SJSA1 (cell line): ENCODE measurements around the gene CLPX. TPM values are rescaled to one million over a fixed set of nuclear protein-coding genes. Genes with fewer than 3 reads are reported as not detected.
"Not testable (repeated sequence)": the region's sequence is repeated elsewhere in the genome, so short reads cannot be mapped to it uniquely, and the experiment has no call there.

Experiments
- DNase-seq, 2 experiments: peaks; one replicate each; pipeline ENCODE4 v3.0.0-alpha.2; 2015 to 2020; ENCODE audit warnings: low spot score in 2 of 2, low read depth in 1 of 2
- H3K27ac ChIP-seq: fragments of 250-450 bp; sonication (Bioruptor Pico); 2 replicates; pipeline ENCODE4 v1.5.1; 2020; ENCODE audit warnings: mild to moderate bottlenecking, moderate library complexity
- H3K27me3 ChIP-seq: fragments of 250-450 bp; sonication (Bioruptor Pico); replicated peaks from 2 replicates; pipeline ENCODE4 v1.5.1; 2020; ENCODE audit warnings: mild to moderate bottlenecking, moderate library complexity
- H3K36me3 ChIP-seq: fragments of 250-450 bp; sonication (Bioruptor Pico); 2 replicates; pipeline ENCODE4 v1.5.1; 2020; ENCODE audit warnings: mild to moderate bottlenecking
- H3K4me1 ChIP-seq: fragments of 250-450 bp; sonication (Bioruptor Pico); replicated peaks from 2 replicates; pipeline ENCODE4 v1.6.1; 2021; ENCODE audit warnings: mild to moderate bottlenecking
- H3K4me3 ChIP-seq: fragments of 250-450 bp; sonication (Bioruptor Pico); 2 replicates; pipeline ENCODE4 v1.5.1; 2020; ENCODE audit warnings: mild to moderate bottlenecking
- H3K9me3 ChIP-seq: fragments of 250-450 bp; sonication (Bioruptor Pico); replicated peaks from 2 replicates; pipeline ENCODE4 v1.5.1; 2020; ENCODE audit warnings: mild to moderate bottlenecking
- total RNA-seq: library from RNA; depleted of rRNA; stranded (reverse); fragments of >200 nt; shearing (Covaris generic); gene quantifications from 2 replicates; pipeline ENCODE4 v1.2.3, GENCODE V29; 2014

CLPX gene
- total RNA-seq, 1 experiment from 2014 or later = 33.2 TPM

- Histone ChIP-seq H3K36me3 (peaks cover 29% of the 10 kb centered on the region), H3K27ac (peak within 1 kb of the TSS; percentile 54), H3K27me3 (no peaks in the 10 kb centered on the region), H3K4me1 (peaks cover 13% of the 10 kb centered on the region), H3K4me3 (peak within 1 kb of the TSS; percentile 79), H3K9me3 (no peaks in the 10 kb centered on the region)
- DNase-seq = peak; percentile 63 to 88
These were observed 51.5 kb downstream of the CLPX start, which contains the start of gene PDCD7 for GRCh38 chr15:65133548-65134200. Gene PDCD7, minus strand, starts transcription at chr15:65133808. Its CDS starts 27 bp downstream, at chr15:65133781.

- H3K27me3 ChIP-seq = no peaks in the 10 kb centered on the region
- peaks cover 36% of the 10 kb centered on the region for H3K36me3 ChIP-seq
- H3K27ac ChIP-seq = peak overlapping the region; percentile 54
- H3K9me3 ChIP-seq = no peaks in the 10 kb centered on the region
- H3K4me1 ChIP-seq = peaks cover 13% of the 10 kb centered on the region
- H3K4me3 ChIP-seq = peak overlapping the region; percentile 79
- peak; percentile 43 to 55 for DNase-seq
These were observed 52.1 kb downstream of the CLPX start for GRCh38 chr15:65132878-65133547.

- Histone ChIP-seq H3K4me3 (no peak overlapping the region), H3K27ac (no peak overlapping the region), H3K9me3 (no peaks in the 10 kb centered on the region), H3K27me3 (no peaks in the 10 kb centered on the region), H3K4me1 (peaks cover 13% of the 10 kb centered on the region), H3K36me3 (peaks cover 53% of the 10 kb centered on the region)
- peak in 1 of 2 experiments; percentile 9 for DNase-seq
These were observed 54.2 kb downstream of the CLPX start for GRCh38 chr15:65130941-65131340.

- no peak overlapping the region for H3K27ac ChIP-seq
- H3K9me3 ChIP-seq = no peaks in the 10 kb centered on the region
- peaks cover 84% of the 10 kb centered on the region for H3K36me3 ChIP-seq
- DNase-seq = no peak
- H3K27me3 ChIP-seq = no peaks in the 10 kb centered on the region
- peaks cover 8% of the 10 kb centered on the region for H3K4me1 ChIP-seq
- no peak overlapping the region for H3K4me3 ChIP-seq
These were observed 69.6 kb downstream of the CLPX start for GRCh38 chr15:65115542-65115941.

GRCh38 chr15:65115086-65115485, 70.1 kb downstream of the CLPX start, which contains the start of gene UBAP1L:
Gene UBAP1L, minus strand, starts transcription at chr15:65115200. Its CDS starts 8,985 bp downstream, at chr15:65106215.
- no peak for DNase-seq
- Histone ChIP-seq H3K4me1 (peaks cover 11% of the 10 kb centered on the region), H3K4me3 (no peak within 1 kb of the TSS), H3K27ac (no peak within 1 kb of the TSS), H3K9me3 (no peaks in the 10 kb centered on the region), H3K27me3 (no peaks in the 10 kb centered on the region), H3K36me3 (peaks cover 80% of the 10 kb centered on the region)

GRCh38 chr15:65110676-65111292, 74.4 kb downstream of the CLPX start:
- peak overlapping the region; percentile 56 for H3K27ac ChIP-seq

GRCh38 chr15:65106011-65106590, 79.0 kb downstream of the CLPX start:
- peaks cover 31% of the 10 kb centered on the region for H3K4me1 ChIP-seq
- no peaks in the 10 kb centered on the region for H3K9me3 ChIP-seq
- H3K27me3 ChIP-seq = no peaks in the 10 kb centered on the region
- H3K4me3 ChIP-seq = no peak overlapping the region
- peaks cover 33% of the 10 kb centered on the region for H3K36me3 ChIP-seq
- H3K27ac ChIP-seq = no peak overlapping the region
- no peak for DNase-seq

More at GRCh38 chr15:65110676-65111292, 74.4 kb downstream of the CLPX start:
- H3K4me3 ChIP-seq = no peak overlapping the region
- DNase-seq = peak; percentile 79
- H3K9me3 ChIP-seq = no peaks in the 10 kb centered on the region
- peaks cover 45% of the 10 kb centered on the region for H3K36me3 ChIP-seq
- H3K4me1 ChIP-seq = peaks cover 25% of the 10 kb centered on the region
- H3K27me3 ChIP-seq = no peaks in the 10 kb centered on the region

- no peaks in the 10 kb centered on the region for H3K9me3 ChIP-seq
- DNase-seq = no peak
- no peak overlapping the region for H3K27ac ChIP-seq
- H3K4me3 ChIP-seq = no peak overlapping the region
- no peaks in the 10 kb centered on the region for H3K27me3 ChIP-seq
- H3K4me1 ChIP-seq = peaks cover 28% of the 10 kb centered on the region
- H3K36me3 ChIP-seq = peaks cover 39% of the 10 kb centered on the region
These were observed 80.1 kb downstream of the CLPX start for GRCh38 chr15:65105038-65105437.

- peaks cover 16% of the 10 kb centered on the region for H3K4me1 ChIP-seq
- no peak overlapping the region for H3K27ac ChIP-seq
- H3K4me3 ChIP-seq = no peak overlapping the region
- peaks cover 59% of the 10 kb centered on the region for H3K36me3 ChIP-seq
- DNase-seq = no peak
- no peaks in the 10 kb centered on the region for H3K9me3 ChIP-seq
- no peaks in the 10 kb centered on the region for H3K27me3 ChIP-seq
These were observed 82.2 kb downstream of the CLPX start for GRCh38 chr15:65102912-65103311.

GRCh38 chr15:65101891-65102708, 83.0 kb downstream of the CLPX start:
- Histone ChIP-seq H3K4me3 (no peak overlapping the region), H3K27me3 (no peaks in the 10 kb centered on the region), H3K27ac (no peak overlapping the region), H3K36me3 (peaks cover 64% of the 10 kb centered on the region), H3K9me3 (no peaks in the 10 kb centered on the region), H3K4me1 (peaks cover 25% of the 10 kb centered on the region)
- no peak for DNase-seq

- Histone ChIP-seq H3K4me1 (peaks cover 30% of the 10 kb centered on the region), H3K27ac (no peak overlapping the region), H3K4me3 (no peak overlapping the region), H3K9me3 (no peaks in the 10 kb centered on the region), H3K27me3 (no peaks in the 10 kb centered on the region), H3K36me3 (peaks cover 61% of the 10 kb centered on the region)
- peak; percentile 69 to 84 for DNase-seq
These were observed 83.7 kb downstream of the CLPX start for GRCh38 chr15:65101411-65101890.

GRCh38 chr15:65100442-65100841, 84.7 kb downstream of the CLPX start:
- H3K9me3 ChIP-seq = no peaks in the 10 kb centered on the region
- peaks cover 40% of the 10 kb centered on the region for H3K4me1 ChIP-seq
- H3K27ac ChIP-seq = no peak overlapping the region
- H3K36me3 ChIP-seq = peaks cover 56% of the 10 kb centered on the region
- H3K4me3 ChIP-seq = no peak overlapping the region
- H3K27me3 ChIP-seq = no peaks in the 10 kb centered on the region
- no peak for DNase-seq

- not testable (repeated sequence) for H3K27me3 ChIP-seq, H3K4me3 ChIP-seq, H3K27ac ChIP-seq, H3K9me3 ChIP-seq, DNase-seq
- Histone ChIP-seq H3K36me3 (peaks cover 53% of the 10 kb centered on the region), H3K4me1 (peaks cover 46% of the 10 kb centered on the region)
These were observed 85.3 kb downstream of the CLPX start for GRCh38 chr15:65099801-65100200.
